ENCODE data around the gene RARA.
"Not testable (repeated sequence)": the region's sequence is repeated elsewhere in the genome, so short reads cannot be mapped to it uniquely, and the experiment has no call there.

Gene RARA

DNA sequence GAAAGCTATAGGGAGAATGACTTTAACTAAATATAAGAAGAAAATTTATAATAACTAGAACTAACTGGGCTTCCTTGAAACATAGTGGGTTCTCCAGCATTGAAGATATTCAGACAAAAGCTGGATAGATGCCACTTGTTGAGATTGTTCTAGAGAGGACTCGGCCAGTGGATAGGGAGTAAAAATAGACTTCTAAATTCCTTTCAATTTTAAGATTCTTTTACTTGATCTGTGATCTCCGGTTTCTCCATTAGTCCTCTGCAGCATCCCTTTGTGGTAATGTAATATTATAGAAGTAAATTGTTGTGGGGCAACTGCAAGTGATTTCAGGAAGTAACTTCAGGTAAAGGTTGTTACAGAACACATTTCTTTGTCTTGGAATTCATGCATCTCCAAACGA, 10.3 kb upstream of the RARA start:
- DNase-seq = peak; percentile 83

DNA sequence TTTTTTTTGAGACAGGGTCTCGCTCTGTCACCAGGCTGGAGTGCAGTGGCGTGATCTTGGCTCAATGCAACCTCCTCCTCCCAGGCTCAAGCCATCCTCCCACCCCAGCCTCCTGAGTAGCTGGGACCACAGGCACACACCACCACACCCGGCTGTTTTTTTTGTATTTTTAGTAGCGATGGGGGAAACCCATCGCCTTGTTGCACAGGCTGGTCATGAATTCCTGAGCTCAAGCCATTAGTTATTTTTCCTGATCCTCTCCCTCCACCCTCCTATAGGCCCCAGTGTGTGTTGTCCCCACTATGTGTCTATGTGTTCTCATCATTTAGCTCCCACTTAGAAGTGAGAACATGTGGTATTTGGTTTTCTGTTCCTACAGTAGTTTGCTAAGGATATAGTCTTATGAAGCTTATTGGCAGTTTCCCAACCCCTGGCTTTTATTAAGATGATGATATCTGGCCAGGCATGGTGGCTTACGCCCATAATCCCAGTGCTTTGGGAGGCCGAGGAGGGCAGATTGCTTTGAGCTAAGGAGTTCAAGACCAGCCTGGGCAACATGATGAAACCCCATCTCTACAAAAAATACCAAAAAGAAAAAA, 9.7 kb upstream of the RARA start:
- peak; percentile 57 for DNase-seq

DNA sequence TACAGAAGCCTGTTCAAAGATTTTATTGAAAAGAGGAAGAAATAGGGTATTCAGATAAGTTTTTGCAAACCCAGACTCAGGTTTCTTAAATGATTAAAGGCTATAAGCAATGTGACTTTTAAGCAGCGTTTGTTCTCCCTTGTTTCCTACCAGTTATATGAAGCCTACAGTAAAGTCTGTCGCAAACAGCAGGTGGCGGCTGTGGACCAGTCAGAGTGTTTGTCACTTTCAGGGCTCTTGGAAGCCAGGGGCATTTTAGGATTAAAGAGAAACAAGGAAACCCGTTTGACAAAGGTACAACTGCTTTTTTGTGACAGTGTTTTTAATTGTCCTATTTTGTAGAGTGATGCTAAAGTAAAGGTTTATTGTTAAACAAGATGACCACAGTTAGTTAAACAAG, 7.7 kb upstream of the RARA start:
- no peak for DNase-seq

DNA sequence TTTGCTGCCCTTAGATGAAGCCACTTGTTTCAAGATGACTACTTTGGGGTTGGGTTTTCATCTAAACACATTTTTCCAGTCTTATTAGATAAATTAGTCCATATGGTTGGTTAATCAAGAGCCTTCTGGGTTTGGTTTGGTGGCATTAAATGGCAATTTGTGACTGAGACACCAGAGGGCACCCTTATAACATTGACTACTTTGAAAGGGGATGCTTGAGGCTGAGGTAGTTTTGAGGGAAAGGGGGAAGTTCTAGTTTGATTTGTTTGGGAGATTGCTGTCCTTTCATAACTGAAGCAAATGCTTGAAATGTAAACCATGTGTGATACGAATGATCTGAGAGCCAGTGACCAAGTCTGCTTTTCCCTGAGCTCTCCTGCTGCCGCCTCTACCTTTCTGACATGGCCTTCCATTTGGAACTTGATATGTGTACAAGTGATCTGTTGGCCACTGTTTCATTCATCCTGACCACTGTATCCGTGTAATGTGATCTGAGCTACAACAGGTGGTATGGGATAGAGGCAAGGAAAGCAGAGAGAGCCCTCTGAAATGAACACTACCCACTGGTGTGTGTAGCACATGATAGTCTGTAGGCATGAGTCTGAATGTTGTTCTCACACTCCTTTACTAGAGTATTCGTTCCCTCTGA, 5.8 kb upstream of the RARA start:
- DNase-seq = peak; percentile 77

DNA sequence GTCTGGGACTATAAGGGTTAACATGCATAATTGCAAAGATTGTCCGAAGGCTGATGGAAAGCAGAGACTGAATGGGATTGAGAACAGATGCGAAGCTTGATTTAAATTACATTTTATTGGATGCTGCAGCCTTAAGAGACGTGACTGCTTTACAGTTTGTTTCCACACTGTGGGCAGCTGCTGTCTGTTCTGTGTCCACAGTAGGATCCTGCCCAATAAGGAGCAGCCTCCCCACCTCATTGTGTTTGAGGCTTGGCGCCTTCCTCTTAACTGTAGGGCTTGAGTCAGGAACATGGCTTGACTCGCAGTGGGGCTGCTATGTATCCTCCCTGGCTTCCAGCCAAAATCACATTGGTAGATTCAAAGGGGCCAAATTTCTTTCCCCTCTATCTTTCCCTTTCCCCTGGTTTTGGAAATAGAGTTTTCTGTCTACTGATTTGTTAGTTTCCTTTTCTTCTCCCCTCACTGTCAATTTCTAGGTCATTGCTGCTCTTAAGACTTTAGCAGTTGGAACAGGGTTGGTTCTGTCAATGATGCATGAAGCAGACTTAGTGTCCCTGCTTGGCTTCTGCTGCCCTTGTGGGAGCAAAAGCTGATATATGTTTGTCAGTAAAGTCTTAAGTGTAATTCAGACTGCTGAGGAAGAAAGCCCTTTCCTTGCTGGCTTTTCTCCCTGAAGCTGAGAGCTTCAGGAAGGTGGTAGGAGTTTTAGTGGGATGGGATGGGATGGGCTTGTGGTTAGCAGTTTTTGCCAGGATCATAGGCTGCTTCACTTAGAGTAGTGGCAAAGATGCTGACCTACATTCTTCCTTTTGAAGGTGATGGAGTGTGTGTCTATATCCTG, 5.0 kb upstream of the RARA start:
- peak; percentile 69 for DNase-seq

DNA sequence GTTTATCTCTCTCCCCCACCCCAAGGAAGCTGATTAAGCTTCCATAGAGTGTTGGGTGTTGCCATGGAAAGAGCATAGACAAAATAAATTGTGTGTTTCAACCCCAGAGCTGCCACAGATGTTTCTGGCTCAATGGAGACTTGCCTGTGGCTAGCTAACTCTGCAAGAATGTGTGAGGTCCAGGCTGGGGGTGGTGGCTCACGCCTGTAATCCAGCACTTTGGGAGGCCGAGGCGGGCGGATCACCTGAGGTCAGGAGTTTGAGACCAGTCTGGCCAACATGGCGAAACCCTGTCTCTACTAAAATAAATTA, 4.5 kb upstream of the RARA start:
- DNase-seq = peak; percentile 90

DNA sequence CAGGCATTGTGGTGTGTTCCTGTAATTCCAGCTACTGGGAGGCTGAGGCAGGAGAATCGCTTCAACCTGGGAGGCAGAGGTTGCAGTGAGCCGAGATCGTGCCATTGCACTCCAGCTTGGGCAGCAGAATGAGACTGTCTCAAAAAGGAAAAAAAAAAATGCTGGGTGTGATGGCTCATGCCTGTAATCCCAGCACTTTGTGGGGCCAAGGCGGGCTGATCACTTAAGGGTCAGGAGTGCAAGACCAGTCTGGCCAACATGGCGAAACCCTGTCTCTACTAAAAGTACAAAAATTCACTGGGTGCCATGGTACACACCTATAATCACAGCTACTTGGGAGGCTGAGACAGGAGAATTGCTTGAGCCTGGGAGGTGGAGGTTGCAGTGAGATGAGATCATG, 4.1 kb upstream of the RARA start:
- not testable (repeated sequence) for DNase-seq

DNA sequence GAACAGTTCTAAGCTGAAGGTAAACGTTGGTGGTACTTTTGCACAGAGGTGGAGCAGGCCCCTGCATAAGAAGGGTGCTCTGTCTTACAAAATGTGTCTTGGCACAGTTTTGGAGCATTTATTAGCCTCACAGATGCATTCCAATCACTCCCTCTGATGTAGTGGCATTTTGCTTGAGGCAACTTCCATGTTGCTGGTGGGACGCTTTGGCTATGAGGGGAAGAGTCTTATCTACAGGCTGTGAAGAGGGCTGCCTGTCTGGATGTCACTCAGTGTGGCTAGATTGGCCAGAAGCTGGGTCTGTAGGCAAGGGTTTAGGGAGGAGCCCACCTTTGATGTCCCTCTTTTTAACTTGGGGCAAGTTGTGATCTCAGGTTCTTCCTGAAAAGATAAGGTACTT, 2.6 kb upstream of the RARA start:
- no peak for DNase-seq

DNA sequence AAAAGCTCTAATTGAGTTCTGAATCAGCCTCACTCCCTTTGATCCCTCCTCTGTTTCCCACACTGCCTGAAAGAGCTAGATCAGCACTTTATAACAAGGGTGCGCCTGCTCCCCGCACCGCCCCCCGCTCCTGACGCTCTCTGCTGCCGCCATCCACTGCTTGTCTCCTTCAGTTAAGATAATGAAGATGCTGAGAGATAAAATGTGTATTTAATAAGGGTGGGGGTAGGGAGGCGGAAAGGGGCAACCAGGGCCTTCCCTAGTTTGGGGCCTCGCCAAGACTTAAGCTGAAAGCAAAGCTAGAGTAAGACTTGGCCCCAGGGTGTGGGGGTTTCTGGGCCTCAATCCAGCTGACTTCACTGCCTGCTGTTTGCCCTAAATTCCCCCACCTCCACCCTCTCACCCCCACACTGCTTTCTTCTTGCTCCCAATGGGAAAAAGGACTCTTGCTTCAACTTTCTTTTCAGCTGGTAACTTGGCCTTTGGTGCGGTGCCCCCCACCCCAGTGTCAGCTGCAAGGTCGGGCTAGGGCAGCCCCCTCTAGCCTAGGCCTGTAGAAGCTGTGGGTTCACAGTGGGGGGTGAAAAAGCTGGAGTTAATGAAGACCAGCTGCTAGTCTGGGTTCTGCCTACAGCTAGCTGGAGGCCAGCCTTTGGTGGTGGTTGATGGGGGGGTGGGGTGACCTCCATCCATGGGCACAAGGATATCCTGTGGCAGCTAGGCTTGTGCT, 1.8 kb upstream of the RARA start:
- peak; percentile 92 for DNase-seq

DNA sequence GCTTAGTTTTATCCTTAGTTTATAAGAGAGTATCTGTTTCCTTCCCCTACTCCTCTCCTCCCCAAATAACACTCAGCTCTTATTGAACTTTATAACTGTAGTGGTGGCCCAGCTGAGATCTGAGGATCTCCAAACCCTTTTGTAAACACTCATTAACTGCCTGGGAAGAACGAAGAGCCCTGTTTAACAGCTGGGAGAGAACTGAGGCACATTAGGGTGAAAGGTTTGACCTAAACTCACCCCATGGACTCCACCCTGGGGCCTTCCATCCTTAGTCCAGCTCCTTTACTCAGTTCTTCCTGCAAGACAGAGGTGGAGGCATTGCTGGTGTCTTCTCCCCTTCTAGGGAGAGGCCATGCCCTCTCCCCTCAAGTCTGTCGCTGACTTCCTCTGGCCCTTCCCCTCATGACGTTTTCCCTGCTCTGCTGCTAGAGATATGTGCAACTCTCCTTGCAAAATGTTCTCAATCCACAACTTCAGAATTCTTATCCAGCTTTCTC, 1.2 kb upstream of the RARA start:
- no peak for DNase-seq

DNA sequence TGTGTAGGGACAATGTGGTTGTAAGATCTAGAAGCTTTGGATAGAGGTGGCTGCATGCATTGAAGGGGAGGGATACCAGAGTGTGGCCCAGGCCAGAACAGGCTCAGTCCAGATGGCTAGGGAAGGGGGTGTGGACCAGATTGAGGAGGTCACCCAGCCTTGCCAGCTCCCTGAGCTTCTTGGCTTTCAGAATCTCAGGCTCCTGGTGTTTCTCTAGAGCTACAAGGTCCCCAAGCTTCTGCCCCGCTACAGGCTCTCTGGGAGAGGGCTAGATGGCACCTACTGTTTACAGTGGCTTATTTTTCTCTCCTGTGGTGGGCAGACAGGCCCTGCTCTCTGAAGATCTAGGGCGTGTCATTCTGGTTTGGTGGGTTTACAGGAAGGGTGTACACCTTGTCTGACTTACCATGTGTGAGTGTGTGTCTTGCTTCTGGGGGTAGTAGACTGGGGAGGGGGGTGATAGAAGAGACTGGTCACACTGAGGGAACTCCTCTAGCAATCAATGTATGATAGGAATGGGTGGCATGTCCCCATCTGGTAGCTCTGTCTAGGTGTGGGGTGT, 1.1 kb downstream of the RARA start:
- DNase-seq = no peak

DNA sequence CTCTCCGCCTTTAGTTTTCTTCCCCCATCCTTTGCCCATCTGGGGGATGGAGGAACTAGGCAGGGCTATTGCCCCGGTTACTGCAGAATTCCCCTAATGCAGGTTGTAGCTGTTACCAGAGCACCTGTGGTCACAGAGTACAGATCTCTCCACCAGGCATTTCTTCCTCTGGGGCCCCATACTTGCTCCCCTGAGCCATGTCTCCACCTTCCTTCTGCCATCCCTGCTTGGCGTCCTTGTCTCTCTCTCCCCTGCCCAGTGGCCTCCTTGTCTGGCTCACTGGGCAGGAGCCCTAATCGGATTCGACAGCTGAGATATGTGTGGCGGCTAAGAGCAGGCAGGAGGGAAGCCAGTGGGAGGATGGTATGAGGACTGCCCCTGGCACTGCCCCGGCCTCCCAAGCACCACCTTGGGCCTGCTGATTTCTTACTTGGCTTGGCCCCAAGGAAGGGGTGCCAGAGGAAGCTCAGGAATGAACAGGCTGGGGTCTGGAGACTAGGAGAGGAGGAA, 2.0 kb downstream of the RARA start:
- DNase-seq = no peak

DNA sequence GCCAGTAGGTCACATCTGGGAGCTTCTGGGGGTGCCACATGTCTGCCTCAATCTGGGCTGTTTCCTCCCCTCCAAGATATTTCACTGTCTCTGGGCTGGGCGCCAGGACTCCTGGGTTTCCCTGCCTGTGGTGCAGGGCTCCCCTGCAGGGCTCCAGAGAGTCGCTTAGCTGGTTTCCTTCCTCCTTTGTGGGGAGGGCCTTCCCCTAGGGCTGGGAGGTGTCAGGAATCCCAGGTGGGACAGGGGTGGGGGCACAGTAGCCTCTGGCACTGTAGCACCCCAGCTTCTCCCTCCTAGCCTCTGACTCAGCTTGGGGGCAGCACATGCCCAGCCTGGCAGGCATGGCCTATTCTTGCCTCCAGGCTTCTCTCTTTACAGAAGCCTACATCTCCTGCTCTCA, 2.6 kb downstream of the RARA start:
- peak; percentile 68 for DNase-seq

DNA sequence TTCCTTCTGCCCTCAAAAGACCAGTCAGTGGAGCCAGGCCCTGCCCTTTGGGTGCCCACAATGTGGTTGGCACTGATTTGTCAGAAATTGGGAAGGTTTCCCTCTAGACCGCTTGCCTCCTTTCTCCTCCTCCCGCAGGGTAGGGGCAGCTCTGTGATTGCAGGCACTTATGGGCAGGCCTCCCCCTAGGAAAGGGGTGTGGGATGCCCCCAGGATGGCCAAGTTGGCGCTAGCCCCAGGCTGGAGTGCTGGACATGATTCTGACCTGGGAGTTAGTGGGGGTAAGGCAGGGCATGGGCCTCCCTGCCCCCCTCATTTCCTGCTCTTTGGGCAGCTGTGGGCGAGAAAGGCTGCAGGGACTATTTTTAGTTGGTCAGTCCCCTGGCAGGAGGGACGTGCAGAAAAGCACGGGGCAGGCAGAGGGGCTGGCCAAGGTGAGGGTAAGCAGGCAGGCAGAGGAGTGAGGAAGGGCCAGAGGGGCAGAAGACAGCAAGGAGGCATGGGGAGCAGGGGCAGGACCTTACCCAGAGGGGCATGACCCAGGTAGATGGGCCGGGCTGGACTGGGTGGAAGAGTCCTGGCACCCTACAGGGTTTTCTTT, 3.3 kb downstream of the RARA start:
- DNase-seq = peak; percentile 70

DNA sequence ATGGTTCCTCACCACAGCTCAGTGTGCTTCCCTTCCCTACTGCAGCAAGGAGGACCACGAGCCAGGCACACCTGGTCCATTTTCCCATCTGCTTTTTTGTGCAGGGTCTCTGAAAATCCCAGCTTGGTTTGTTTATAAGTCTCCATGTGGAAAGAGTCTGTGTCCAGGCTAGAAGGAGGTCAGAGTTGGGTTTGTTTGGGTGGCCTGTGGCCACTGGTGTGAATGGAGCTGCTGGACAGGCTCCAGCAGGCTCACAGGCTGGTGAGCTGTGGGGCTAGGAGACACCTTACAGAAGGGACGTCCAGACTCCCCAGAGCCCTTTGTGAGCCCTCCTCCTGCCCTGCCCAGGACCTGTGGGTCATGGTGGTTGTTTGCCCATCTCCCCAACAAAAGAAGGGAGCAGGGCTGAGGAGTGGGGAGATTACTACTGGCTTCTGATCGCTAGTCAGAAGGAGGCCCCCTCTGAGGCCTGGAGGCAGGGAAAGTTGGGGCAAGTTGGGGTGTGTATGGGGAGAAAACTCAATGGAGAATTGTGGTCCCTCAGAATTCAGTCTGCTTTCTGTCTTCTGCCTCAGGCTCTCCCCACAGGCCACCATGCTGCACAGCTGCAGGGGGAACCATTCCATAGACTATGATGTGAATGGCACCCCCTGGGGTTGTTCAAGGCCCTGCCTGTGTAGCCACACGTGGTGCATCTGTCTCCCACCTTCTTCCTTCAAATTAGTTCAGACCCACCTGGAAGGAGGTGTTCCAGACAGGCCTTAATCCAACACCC, 4.1 kb downstream of the RARA start:
- DNase-seq = no peak

DNA sequence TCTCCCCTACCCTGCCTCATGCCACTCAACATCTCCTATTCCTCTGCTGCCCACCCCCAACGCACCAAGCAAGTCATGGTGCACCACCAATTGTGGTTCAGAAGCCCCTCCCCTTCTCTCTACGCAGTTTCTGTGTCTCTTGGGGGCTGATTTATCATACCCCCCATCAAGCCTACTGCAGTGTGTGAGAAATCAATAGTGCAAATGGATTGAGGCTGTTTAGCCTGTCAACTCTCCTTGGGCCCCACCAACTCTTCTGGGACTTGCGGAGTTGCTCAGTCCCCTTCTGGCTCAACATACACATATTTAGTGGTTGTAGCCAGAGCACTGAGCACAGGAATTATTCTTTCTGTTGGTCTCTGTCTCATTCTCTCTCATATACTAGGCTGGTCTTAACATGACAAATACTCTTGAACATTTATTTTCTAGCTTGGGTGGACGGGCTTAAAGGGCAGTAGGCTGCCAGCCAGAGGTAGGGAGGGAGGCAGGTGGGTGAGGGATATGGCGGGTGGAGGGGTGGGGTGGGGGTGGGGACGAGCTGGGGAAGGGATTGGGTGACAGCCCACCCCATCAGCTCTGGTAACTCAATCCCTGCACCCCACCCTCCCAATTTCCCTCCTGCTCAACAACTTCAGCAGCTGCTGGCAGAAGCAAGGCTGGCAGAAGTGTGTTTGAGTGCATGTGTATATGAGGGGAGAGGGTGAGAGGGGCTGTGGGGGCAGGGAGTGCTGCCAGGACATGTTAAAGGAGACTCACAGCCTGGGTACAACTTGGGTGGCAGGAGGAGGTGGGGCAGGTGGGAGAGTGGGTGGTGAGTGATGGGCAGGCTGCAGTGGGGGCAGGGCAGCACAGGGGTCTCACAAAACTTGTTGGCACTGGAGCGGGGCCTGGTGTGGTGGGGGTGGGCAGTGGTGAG, 4.9 kb downstream of the RARA start:
- DNase-seq = peak; percentile 74

DNA sequence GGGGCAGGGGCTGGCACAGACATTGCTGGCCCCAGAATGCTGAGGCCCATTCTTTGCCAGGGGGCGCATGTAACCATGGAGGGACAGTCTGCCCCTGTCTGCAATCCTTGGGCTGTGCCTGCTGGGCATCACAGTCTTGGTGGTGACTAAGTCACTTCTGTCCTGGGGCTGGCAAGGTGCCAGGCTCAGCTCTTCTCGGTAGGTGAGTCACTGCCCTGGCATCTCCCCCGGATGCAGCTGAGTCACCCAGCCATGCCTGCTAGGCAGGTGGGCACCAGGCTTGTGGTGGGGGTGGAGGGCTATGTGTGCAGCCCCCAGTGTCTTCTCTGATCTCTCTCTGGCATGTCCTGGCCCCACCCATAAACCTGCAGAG, 5.6 kb downstream of the RARA start:
- peak; percentile 96 for DNase-seq

DNA sequence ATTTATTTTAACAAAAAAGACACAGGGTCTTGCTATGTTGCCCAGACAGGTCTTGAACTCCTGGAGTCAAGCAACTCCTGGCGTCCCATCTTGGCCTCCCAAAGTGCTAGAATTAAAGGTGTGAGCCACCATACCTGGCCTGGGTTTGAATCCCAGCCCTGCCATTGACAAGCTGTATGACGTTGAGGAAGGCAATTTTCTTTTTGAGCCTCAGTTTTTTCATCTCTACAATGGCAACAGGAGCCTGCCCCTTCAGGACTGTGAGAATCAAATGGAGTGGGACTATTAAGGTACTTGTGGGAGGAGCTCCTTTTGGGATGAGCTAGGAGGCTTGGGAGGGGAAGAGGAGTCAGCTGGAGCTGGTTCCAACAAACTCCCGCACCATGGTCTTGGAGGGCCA, 6.2 kb downstream of the RARA start:
- DNase-seq = no peak

DNA sequence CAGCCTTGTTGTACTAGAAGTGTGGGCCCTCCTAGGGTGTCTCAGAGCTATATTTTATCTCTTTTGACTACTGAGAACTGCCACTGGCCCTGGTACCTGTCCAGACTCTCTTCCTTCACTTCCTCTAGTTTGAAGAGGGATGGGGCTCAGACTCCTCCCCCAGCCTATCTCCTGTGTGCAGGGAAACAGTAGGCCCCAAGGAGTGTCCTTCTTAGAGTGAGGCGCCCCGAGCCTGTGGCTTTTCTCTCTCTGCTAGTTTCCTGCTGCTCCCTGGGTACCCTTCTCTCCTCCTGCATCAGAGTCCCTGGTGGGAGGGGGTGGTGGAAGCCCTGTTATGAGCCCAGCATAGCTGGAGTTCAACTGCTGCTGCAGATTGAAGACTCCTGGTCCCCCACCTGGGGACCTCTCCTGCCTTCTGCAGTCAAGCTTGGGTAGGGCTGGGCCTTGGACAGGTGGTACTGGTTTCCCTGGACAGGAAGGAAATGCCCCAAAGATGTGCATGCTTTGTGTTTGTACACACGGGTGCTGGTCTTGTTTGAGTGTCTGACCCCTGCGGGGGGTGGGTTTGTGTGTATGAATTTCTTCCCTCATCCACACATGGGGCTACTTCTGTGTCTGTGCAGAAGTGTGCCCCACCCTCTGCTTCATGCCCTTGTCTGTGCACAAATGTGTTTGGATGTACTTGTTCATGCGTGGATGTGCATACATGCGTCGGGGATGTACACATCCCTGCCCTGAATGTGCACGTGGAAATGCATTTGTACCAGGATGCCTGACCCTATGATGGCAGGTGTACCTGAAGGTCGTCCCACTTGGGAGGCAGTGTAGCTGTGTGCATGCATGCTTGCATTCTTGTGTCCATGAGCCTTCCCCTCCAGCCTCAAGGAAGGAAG, 6.9 kb downstream of the RARA start:
- no peak for DNase-seq
